Activated naive CD4-positive, alpha-beta T cell treated with anti-CD3 and anti-CD28 coated beads, Interleukin-2, amount 10 ng/mL, durations not matched to agents 7 days and 5 days (primary cell): ENCODE measurements around the gene GHRL.

Experiments used
- CTCF ChIA-PET: fragments of 350-600 bp; sonication (Branson Sonifier 250); formaldehyde crosslinking; loops from one replicate; lab custom pipeline; 2021; ENCODE audit warnings: antibody characterized with exemption; lab: Charles Lee
- DNase-seq: peaks from one replicate; pipeline ENCODE4 v3.0.0-alpha.2; 2020
- H3K27ac Mint-ChIP-seq: one replicate; pipeline ENCODE4 v1.8.0; 2021; ENCODE audit warnings: mild to moderate bottlenecking, moderate library complexity, mixed read lengths
- H3K27me3 Mint-ChIP-seq: one replicate; pipeline ENCODE4 v1.8.0; 2021; ENCODE audit warnings: mild to moderate bottlenecking, mixed read lengths
- H3K36me3 Mint-ChIP-seq: one replicate; pipeline ENCODE4 v1.8.0; 2021; ENCODE audit warnings: mixed read lengths
- H3K4me1 Mint-ChIP-seq: one replicate; pipeline ENCODE4 v1.8.0; 2021; ENCODE audit warnings: mixed read lengths
- H3K4me3 Mint-ChIP-seq: one replicate; pipeline ENCODE4 v1.8.0; 2021; ENCODE audit warnings: mild to moderate bottlenecking, moderate library complexity, mixed read lengths
- H3K9me3 Mint-ChIP-seq: one replicate; pipeline ENCODE4 v1.8.0; 2021; ENCODE audit warnings: mixed read lengths

Gene GHRL

GRCh38 chr3:10248984-10249748 is 43.6 kb downstream of the GHRL start:
- H3K4me1 Mint-ChIP-seq: peaks cover 57% of the 10 kb centered on the region
- H3K4me3 Mint-ChIP-seq: peak overlapping the region; percentile 96
- DNase-seq: peak; percentile 73
- no peaks in the 10 kb centered on the region for H3K27me3 Mint-ChIP-seq
- CTCF ChIA-PET: interaction anchor here (0.6 to 1.6 kb wide), 4 partner anchors 15 to 402 kb away, joined by 3 to 4 read pairs (median 4); partner anchors contain the start of gene BRK1
- H3K27ac Mint-ChIP-seq: peak overlapping the region; percentile 89
- H3K9me3 Mint-ChIP-seq: peaks cover 22% of the 10 kb centered on the region
- peaks cover 66% of the 10 kb centered on the region for H3K36me3 Mint-ChIP-seq

DNA sequence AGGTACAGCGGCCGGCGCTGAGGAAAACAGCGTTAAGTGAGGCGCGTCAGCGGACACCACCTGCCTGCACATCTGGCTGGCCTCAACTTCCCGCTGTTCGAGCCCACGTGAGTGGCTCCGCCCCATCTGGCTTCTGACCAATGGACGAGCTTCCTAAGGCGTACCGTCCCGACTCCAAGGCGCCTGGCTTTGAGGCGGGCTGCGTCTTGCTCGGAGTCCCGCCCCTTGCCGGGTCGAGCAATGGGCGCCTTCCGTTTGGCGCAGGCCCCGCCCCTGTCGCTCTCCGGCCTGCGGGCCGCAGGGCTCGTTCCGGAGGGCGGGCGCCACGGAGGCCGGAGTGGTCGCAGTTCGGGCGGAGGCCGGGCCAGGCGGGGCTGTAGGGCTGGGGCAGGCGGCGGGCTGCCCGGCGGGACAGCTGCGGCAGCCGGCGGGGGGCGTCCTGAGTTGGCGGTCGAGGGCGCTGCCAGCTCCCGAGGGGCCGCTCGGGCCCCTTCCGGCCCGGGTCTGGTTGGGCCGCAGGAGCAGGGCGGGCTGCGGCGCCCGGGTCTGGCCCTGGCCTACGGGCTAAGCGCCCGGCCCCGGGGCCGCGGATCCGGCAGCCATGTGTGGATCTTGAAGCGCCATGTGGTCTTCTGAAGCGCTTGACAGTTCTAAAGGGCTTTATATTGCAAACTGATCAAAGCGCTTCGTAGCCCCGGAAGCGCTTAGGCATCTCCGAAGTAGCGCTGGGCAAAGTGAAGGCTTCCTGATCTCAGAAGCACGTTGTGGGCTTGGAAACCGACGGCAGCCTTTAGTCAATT is 44.4 kb downstream of the GHRL start, which contains the start of gene TATDN2:
TSS of gene TATDN2 (plus strand) at position 276 of the 800 bp plus-strand sequence. CDS start 742 bp downstream, outside the sequence.
- peak within 1 kb of the TSS; percentile 93 for H3K27ac Mint-ChIP-seq
- no peaks in the 10 kb centered on the region for H3K27me3 Mint-ChIP-seq
- H3K4me1 Mint-ChIP-seq: peaks cover 56% of the 10 kb centered on the region
- peak within 1 kb of the TSS; percentile 96 for H3K4me3 Mint-ChIP-seq
- peaks cover 26% of the 10 kb centered on the region for H3K9me3 Mint-ChIP-seq
- peak; percentile 96 for DNase-seq
- H3K36me3 Mint-ChIP-seq: peaks cover 64% of the 10 kb centered on the region
- CTCF ChIA-PET: interaction anchor here (0.6 to 1.6 kb wide), 5 partner anchors 16 to 132 kb away, joined by 3 to 4 read pairs (median 4); partner anchors contain the start of gene BRK1

DNA sequence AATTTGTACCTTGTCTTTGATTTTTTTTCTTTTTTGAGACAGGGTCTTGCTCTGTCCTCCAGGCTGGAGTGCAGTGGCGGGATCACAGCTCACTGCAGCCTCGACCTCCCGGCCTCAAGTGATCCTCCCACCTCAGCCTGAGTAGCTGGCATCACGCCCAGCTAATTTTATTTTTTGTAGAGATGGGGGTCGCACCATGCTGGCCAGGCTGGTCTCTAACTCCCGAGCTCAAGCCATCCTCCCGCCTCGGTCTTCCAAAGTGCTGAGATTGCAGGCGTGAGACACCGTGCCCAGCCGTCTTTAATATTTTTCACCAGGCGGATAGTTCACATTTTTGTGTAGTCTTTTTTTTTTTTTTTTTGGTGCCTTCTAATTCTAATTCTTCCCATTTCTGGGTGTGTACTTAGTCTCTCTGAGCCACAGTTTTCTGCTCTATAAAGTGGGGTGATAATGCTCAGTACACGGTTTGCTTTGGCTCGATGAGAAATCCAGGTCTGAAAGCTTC is 45.0 kb downstream of the GHRL start:
- H3K36me3 Mint-ChIP-seq: peaks cover 59% of the 10 kb centered on the region

DNA sequence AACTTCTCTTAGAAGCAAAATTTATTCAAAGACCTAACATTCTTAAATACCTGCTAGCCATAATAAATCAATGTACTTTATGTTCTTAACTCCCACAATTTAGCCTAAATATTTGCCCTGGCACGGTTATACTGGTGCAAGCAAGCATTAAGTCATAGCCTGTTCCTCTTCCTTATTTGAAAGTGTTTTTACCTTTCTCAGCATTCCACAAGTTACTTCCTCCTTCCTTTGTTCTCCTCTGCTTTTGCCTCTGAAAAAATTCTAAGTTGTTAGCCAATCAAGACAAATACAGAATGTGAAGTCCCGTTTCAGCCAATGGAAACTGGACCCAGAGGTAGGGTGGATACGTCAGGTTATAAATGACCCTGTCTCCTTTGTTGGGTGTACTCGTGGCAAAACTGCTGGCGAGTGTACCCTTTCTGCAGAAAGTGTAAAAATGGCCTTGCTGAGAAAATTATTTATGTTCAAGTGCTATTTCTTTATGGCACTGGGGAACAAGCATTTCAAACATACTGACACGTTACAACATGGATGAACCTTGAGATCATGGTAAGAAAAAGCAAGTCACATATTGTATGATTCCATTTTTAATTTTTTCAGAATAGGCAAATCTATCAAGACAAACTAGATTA is 47.5 kb downstream of the GHRL start:
- Mint-ChIP-seq H3K27me3 (no peaks in the 10 kb centered on the region), H3K4me1 (peaks cover 61% of the 10 kb centered on the region), H3K27ac (no peak overlapping the region), H3K9me3 (peaks cover 26% of the 10 kb centered on the region), H3K36me3 (peaks cover 43% of the 10 kb centered on the region), H3K4me3 (no peak overlapping the region)
- no peak for DNase-seq
- CTCF ChIA-PET: interaction anchor here (1.1 kb wide), 1 partner anchor 81 kb away, joined by 3 read pairs; no protein-coding TSS in a partner anchor

More for the DNA sequence above, 45.0 kb downstream of the GHRL start:
- Mint-ChIP-seq H3K27me3 (no peaks in the 10 kb centered on the region), H3K9me3 (peaks cover 26% of the 10 kb centered on the region), H3K4me3 (peak overlapping the region; percentile 65), H3K4me1 (peaks cover 56% of the 10 kb centered on the region), H3K27ac (peak overlapping the region; percentile 93)
- CTCF ChIA-PET: interaction anchor here (0.6 to 1.6 kb wide), 3 partner anchors 16 to 131 kb away, joined by 3 to 4 read pairs (median 4); partner anchors contain the start of gene BRK1
- no peak for DNase-seq

DNA sequence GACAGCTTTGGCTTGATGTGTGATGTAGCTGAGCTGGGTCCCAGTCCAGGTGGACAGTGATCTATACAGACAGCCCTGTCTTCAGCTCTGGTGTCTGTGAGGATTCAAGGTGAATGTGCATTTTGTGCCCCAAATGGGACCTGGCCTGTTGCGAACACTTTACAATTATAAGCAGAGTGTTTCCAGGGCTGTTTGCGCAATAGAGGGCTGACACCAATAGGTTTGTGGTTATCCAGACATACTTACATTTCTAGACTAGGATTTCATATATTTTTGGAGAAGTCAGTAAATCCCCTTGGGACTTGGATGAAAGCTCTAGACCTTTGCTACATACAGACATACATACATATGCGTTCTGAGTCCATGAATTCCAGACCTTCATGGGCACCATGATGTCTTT is 48.7 kb downstream of the GHRL start:
- peaks cover 26% of the 10 kb centered on the region for H3K9me3 Mint-ChIP-seq
- no peaks in the 10 kb centered on the region for H3K27me3 Mint-ChIP-seq
- CTCF ChIA-PET: interaction anchor here (0.8 to 1.4 kb wide), 2 partner anchors 18 to 20 kb away, joined by 3 read pairs; no protein-coding TSS in a partner anchor
- no peak overlapping the region for H3K4me3 Mint-ChIP-seq
- no peak for DNase-seq
- H3K4me1 Mint-ChIP-seq: peaks cover 60% of the 10 kb centered on the region
- peaks cover 40% of the 10 kb centered on the region for H3K36me3 Mint-ChIP-seq
- no peak overlapping the region for H3K27ac Mint-ChIP-seq

DNA sequence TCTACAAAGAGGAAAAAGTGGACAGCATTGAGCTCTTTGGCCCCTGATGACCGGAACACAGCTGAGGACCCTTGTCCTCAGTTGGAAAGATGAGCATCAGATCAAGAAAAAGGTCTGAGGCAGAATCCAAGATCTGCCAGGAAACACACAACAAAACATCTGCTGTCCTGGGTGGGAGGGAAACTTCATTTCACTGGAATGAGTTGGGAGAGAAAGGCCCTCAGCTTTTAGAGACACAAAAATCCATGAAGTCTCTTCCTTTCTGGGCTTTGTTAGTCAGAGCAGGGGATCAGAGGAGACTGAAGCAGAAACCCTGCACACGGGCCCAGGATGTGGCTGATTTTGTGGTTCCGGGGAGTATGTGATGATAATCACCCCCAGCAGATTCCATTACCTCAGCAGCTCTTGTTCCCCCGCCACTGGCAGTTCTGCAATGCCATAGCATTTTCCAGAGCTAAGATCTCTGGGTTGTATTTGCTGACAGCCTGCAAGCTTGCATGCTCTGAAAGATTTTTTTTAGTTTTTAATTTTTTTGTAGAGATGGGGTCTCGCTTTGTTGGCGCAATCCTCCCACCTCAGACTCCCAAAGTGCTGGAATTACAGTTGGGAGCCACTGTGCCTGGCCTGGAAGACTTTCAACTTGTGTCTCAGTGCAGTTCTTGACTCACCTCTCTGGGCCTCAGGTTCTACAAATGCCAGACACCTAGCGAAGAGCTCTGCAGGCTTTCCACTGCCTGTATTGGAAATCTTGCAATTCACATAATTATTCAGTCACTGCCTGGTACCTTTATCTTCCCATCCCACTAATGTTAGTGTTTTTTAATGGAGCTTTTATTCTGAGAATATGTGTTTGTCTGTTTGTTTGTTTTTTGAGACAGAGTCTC is 50.3 kb downstream of the GHRL start:
- peak; percentile 90 for DNase-seq
- H3K36me3 Mint-ChIP-seq: peaks cover 46% of the 10 kb centered on the region
- no peaks in the 10 kb centered on the region for H3K27me3 Mint-ChIP-seq
- peaks cover 66% of the 10 kb centered on the region for H3K4me1 Mint-ChIP-seq
- CTCF ChIA-PET: interaction anchor here (0.7 to 1.4 kb wide), 5 partner anchors 16 to 21 kb away, joined by 3 to 4 read pairs (median 3); no protein-coding TSS in a partner anchor
- peak overlapping the region; percentile 95 for H3K27ac Mint-ChIP-seq
- H3K4me3 Mint-ChIP-seq: peak overlapping the region; percentile 37
- peaks cover 30% of the 10 kb centered on the region for H3K9me3 Mint-ChIP-seq

GRCh38 chr3:10240799-10241198 is 51.9 kb downstream of the GHRL start:
- peak overlapping the region; percentile 70 for H3K27ac Mint-ChIP-seq
- H3K36me3 Mint-ChIP-seq: peaks cover 51% of the 10 kb centered on the region
- CTCF ChIA-PET: interaction anchor here (1.0 kb wide), 1 partner anchor 23 kb away, joined by 3 read pairs; no protein-coding TSS in a partner anchor

GRCh38 chr3:10238345-10239183 is 54.2 kb downstream of the GHRL start:
- Mint-ChIP-seq H3K36me3 (peaks cover 31% of the 10 kb centered on the region), H3K27me3 (no peaks in the 10 kb centered on the region), H3K4me1 (peaks cover 63% of the 10 kb centered on the region), H3K4me3 (peak overlapping the region; percentile 11), H3K9me3 (peaks cover 8% of the 10 kb centered on the region), H3K27ac (peak overlapping the region; percentile 96)
- DNase-seq: peak; percentile 70
- CTCF ChIA-PET: interaction anchor here (1.6 kb wide), 1 partner anchor 47 kb away, joined by 5 read pairs; no protein-coding TSS in a partner anchor

More at GRCh38 chr3:10240799-10241198, 51.9 kb downstream of the GHRL start:
- Mint-ChIP-seq H3K4me3 (no peak overlapping the region), H3K9me3 (peaks cover 27% of the 10 kb centered on the region), H3K4me1 (peaks cover 68% of the 10 kb centered on the region), H3K27me3 (no peaks in the 10 kb centered on the region)
- DNase-seq: no peak
